ENCODE measurements around the gene TBC1D16.

TBC1D16 gene

GRCh38 chr17:79930062-79930876, 105.4 kb downstream of the TBC1D16 start:
- TF ChIP-seq CTCF (IDR thresholded peaks at IDR 0.05) = no peak

- TF ChIP-seq CTCF (IDR thresholded peaks at IDR 0.05) = no peak
Observed at GRCh38 chr17:79929257-79930061, 106.2 kb downstream of the TBC1D16 start.

- no peak for TF ChIP-seq CTCF (IDR thresholded peaks at IDR 0.05)
Observed at GRCh38 chr17:79928502-79929256, 107.0 kb downstream of the TBC1D16 start.

GRCh38 chr17:79927688-79928501, 107.8 kb downstream of the TBC1D16 start:
- no peak for TF ChIP-seq CTCF (IDR thresholded peaks at IDR 0.05)

GRCh38 chr17:79927136-79927661, 108.5 kb downstream of the TBC1D16 start:
- no peak for TF ChIP-seq CTCF (IDR thresholded peaks at IDR 0.05)

- no peak for TF ChIP-seq CTCF (IDR thresholded peaks at IDR 0.05)
Observed at GRCh38 chr17:79926605-79927135, 109.0 kb downstream of the TBC1D16 start.
